Heart right ventricle (tissue), 16 donors: ENCODE results near the gene HSD11B2. TPM values are rescaled to one million over a fixed set of nuclear protein-coding genes. Genes with fewer than 3 reads are reported as not detected.
A peak's percentile ranks its signal among the peaks of the same experiment; 100 is the strongest.

Source experiments
- ATAC-seq, 8 donors: fragments of 200-7000 bp; cut with Tn5 transposase; one replicate each; pipeline ENCODE4 v1.9.1; 2020; ENCODE audit warnings: mild to moderate bottlenecking in 8 of 8, moderate library complexity in 8 of 8, moderate number of reproducible peaks in 1 of 8
- DNase-seq, 2 donors: peaks; one replicate each; pipeline ENCODE4 v3.0.0-alpha.2; 2020
- H3K27ac ChIP-seq, 10 donors: fragments of 200-600 bp; sonication (generic) in 2 of 10; one replicate each; pipeline versions ENCODE4 v1.5.0 to v1.8.0; 2020 to 2022; ENCODE audit warnings: mild to moderate bottlenecking in 3 of 10
- H3K27me3 ChIP-seq, 7 donors: fragments of 200-600 bp; one replicate each; pipeline ENCODE4 v1.8.0; 2021 to 2022; ENCODE audit warnings: mild to moderate bottlenecking in 2 of 7
- H3K36me3 ChIP-seq, 9 donors: fragments of 200-600 bp; sonication (generic) in 1 of 9; one replicate each; pipeline versions ENCODE4 v1.5.0 to v1.8.0; 2020 to 2022; ENCODE audit warnings: mild to moderate bottlenecking in 2 of 9
- H3K4me1 ChIP-seq, 9 donors: fragments of 200-600 bp; sonication (generic) in 1 of 9; one replicate each; pipeline versions ENCODE4 v1.5.0 to v1.8.0; 2020 to 2022; ENCODE audit warnings: mild to moderate bottlenecking in 4 of 9
- H3K4me3 ChIP-seq, 10 donors: fragments of 200-600 bp; sonication (generic) in 2 of 10; one replicate each; pipeline versions ENCODE4 v1.5.0 to v1.8.0; 2020 to 2022; ENCODE audit warnings: mild to moderate bottlenecking in 7 of 10, moderate library complexity in 2 of 10
- H3K9me3 ChIP-seq, 11 donors: fragments of 200-600 bp in 10 of 11; sonication (generic) in 2 of 11; one replicate each; pipeline versions ENCODE4 v1.5.0 to v1.8.0; 2013 to 2022; ENCODE audit warnings: mild to moderate bottlenecking in 2 of 11, control low read depth in 1 of 11, moderate library complexity in 1 of 11
- CTCF ChIP-seq, 9 donors: fragments of 200-600 bp; sonication (generic) in 2 of 9; IDR thresholded peaks; one replicate each; pipeline versions ENCODE4 v1.5.0 to v1.8.0; 2021 to 2022; ENCODE audit warnings: antibody characterized with exemption in 9 of 9, mild to moderate bottlenecking in 5 of 9, moderate library complexity in 1 of 9
- WGBS, 2 donors: extraction: QIAGEN DNeasy Blood & Tissue Kit; methylation state at CpG; one replicate each; pipeline ENCODE4 v1.1.7; 2013; ENCODE audit warnings: inconsistent platforms in 1 of 2; 5-methylcytosine and 5-hydroxymethylcytosine counted together
- intact Hi-C, 10 donors: fragments of 100-400 bp; cut with DNase I; formaldehyde crosslinking; loops; one replicate each; pipeline versions ENCODE4 v1.11.1 to v1.14.2; 2022
- polyA plus RNA-seq, 2 donors: library from polyadenylated mRNA; stranded (reverse); fragments of 200-250 nt; gene quantifications; one replicate each; pipeline ENCODE4 v1.2.3, GENCODE V29; 2013
- total RNA-seq, 10 donors: library from RNA; stranded (reverse); fragmentation: NEBNext Ultra II Directional in 3 of 10; extraction: Animal tissue kit (Norgen Biotek cat#: 25700) in 3 of 10; gene quantifications; one replicate each; pipeline versions ENCODE4 v1.2.1 to v1.2.4, GENCODE V29; 2021 to 2023
- donor health status: Arrhythmogenic right ventricular cardiomyopathy.
- donor health status: ischemic (EF 13 %, LVEDD 7.1; RV severe dilation, severe dysfunction).
- donor health status: healthy with polysubstance abuse.
- donor health status: DM: no; HTN: yes; CAD: no.
- donor health status: DM: no; HTN: no; CAD: no.
- donor health status: ischemic (EF 25% LVEDD 6.9; RV normal size, moderate dysfunction).
- donor health status: ischemic (EF 25% LVEDD 5.7; RV mildly dilated, moderate dysfunction).
- donor health status: healthy.
- donor health status: DM: yes; HTN: yes; CAD: no.
- donor health status: Ischemic cardiomyopathy.
- donor health status: ischemic (EF 35%, LVEDD 5.7; RV mildly dilated, moderate dysfunction).
- donor health status: nonischemic (EF 11% LVEDD 7.7; RV severe dilation, severe dysfunction).
- donor health status: DM: yes; HTN: yes; CAD: no.
- donor health status: PGD.
- donor health status: ischemic (EF 29% LVEDD 5.4; RV normal size, mild dysfunction).
- donor health status: nonischemic (EF 23%, LVEDD 6.1; RV moderate dilation, normal function).

Gene HSD11B2
- total and polyA plus RNA-seq, 12 donors: 0.16 to 1.4 (median 0.51) TPM; not detected in 1

GRCh38 chr16:67483150-67483549, 52.2 kb downstream of the HSD11B2 start, which contains the start of gene AGRP:
Gene AGRP, minus strand, starts transcription at chr16:67483547. Its CDS starts 149 bp downstream, at chr16:67483398.
- no peak for TF ChIP-seq CTCF (IDR thresholded peaks at IDR 0.05)
- no peaks in the 10 kb centered on the region for H3K27me3 ChIP-seq
- H3K36me3 ChIP-seq: peaks cover 0 to 26% (median 11%) of the 10 kb centered on the region in 9 donors
- ATAC-seq (no peak), DNase-seq (no peak)
- H3K9me3 ChIP-seq: no peaks in the 10 kb centered on the region
- peak within 1 kb of the TSS in 5 of 10 donors; percentile 70 to 99 (median 92) for H3K4me3 ChIP-seq
- intact Hi-C loops: loop anchor here in 1 of 10 donors (5.0 kb wide), 1 partner anchor 39 kb away; no protein-coding TSS in a partner anchor
- H3K4me1 ChIP-seq: peaks cover 4 to 65% (median 41%) of the 10 kb centered on the region in 9 donors
- 95% methylated on average over 6 of the region's 6 CpGs for WGBS, 2 donors
- peak within 1 kb of the TSS in 8 of 10 donors; percentile 71 to 96 (median 88) for H3K27ac ChIP-seq

- H3K36me3 ChIP-seq: peaks cover 0 to 23% (median 11%) of the 10 kb centered on the region in 9 donors
- H3K4me3 ChIP-seq: no peak overlapping the region
- WGBS, 2 donors: 86 to 89% methylated on average over 12 of the region's 12 CpGs
- peaks cover 4 to 65% (median 42%) of the 10 kb centered on the region in 9 donors for H3K4me1 ChIP-seq
- H3K27ac ChIP-seq: peak overlapping the region in 2 of 10 donors; percentile 92 to 96
- H3K9me3 ChIP-seq: no peaks in the 10 kb centered on the region
- H3K27me3 ChIP-seq: no peaks in the 10 kb centered on the region
- no peak for DNase-seq
- TF ChIP-seq CTCF (IDR thresholded peaks at IDR 0.05): no peak
- intact Hi-C loops: loop anchor here in 1 of 10 donors (5.0 kb wide), 1 partner anchor 38 kb away; no protein-coding TSS in a partner anchor
- no peak for ATAC-seq
Observed at GRCh38 chr16:67483731-67484525, 53.0 kb downstream of the HSD11B2 start.

GRCh38 chr16:67486805-67487204, 55.9 kb downstream of the HSD11B2 start:
- ATAC-seq (no peak), DNase-seq (no peak)
- no peak for TF ChIP-seq CTCF (IDR thresholded peaks at IDR 0.05)
- intact Hi-C loops: no loop called here
- Histone ChIP-seq H3K4me3 (no peak overlapping the region), H3K27me3 (no peaks in the 10 kb centered on the region), H3K9me3 (no peaks in the 10 kb centered on the region), H3K36me3 (peaks cover 0 to 23% (median 11%) of the 10 kb centered on the region in 9 donors), H3K4me1 (peaks cover 2 to 77% (median 33%) of the 10 kb centered on the region in 9 donors), H3K27ac (peak overlapping the region in 1 of 10 donors; percentile 46)
- 68 to 80% methylated on average over 3 of the region's 3 CpGs for WGBS, 2 donors

Other genes starting within 250 kb of the HSD11B2 start
- gene MATCAP1, start 247.2 kb upstream of the HSD11B2 start, total RNA-seq: 10 to 100 TPM in 9 of 10 donors, 1 to 10 TPM in 1; 8.0 to 15.2 (median 12.1) TPM
- gene MATCAP1, start 247.2 kb upstream of the HSD11B2 start, polyA plus RNA-seq: 10 to 100 TPM; 13.0 to 30.9 TPM
- gene EXOC3L1, start 241.0 kb upstream of the HSD11B2 start, total RNA-seq: 1 to 10 TPM; 1.8 to 4.8 (median 3.0) TPM
- 1 to 10 TPM; 7.7 to 8.8 TPM for gene EXOC3L1, start 241.0 kb upstream of the HSD11B2 start, polyA plus RNA-seq
- gene E2F4, start 239.0 kb upstream of the HSD11B2 start, total RNA-seq: 10 to 100 TPM; 21.9 to 45.6 (median 28.6) TPM
- gene E2F4, start 239.0 kb upstream of the HSD11B2 start, polyA plus RNA-seq: 10 to 100 TPM; 33.4 to 38.4 TPM
- gene ELMO3, start 232.0 kb upstream of the HSD11B2 start, total RNA-seq: 1 to 10 TPM in 1 of 10 donors, under 1 TPM in 9; 0.19 to 1.1 (median 0.42) TPM
- 1 to 10 TPM; 1.3 to 1.9 TPM for gene ELMO3, start 232.0 kb upstream of the HSD11B2 start, polyA plus RNA-seq
- gene TMEM208, start 204.0 kb upstream of the HSD11B2 start, total RNA-seq: 10 to 100 TPM in 6 of 10 donors, 1 to 10 TPM in 4; 7.6 to 22.1 (median 11.7) TPM
- gene TMEM208, start 204.0 kb upstream of the HSD11B2 start, polyA plus RNA-seq: 10 to 100 TPM; 74.7 to 92.0 TPM
- 10 to 100 TPM; 11.6 to 26.2 (median 19.1) TPM for gene FHOD1, start 183.6 kb upstream of the HSD11B2 start, total RNA-seq
- 10 to 100 TPM; 16.6 to 71.1 TPM for gene FHOD1, start 183.6 kb upstream of the HSD11B2 start, polyA plus RNA-seq
- gene SLC9A5, start 182.1 kb upstream of the HSD11B2 start, total RNA-seq: 1 to 10 TPM in 6 of 10 donors, under 1 TPM in 4; 0.71 to 2.4 (median 1.0) TPM
- gene SLC9A5, start 182.1 kb upstream of the HSD11B2 start, polyA plus RNA-seq: 1 to 10 TPM in 1 of 2 donors, under 1 TPM in 1; 0.26 to 1.5 TPM
- gene PLEKHG4, start 151.6 kb upstream of the HSD11B2 start, total RNA-seq: 1 to 10 TPM in 4 of 10 donors, under 1 TPM in 6; 0.25 to 2.5 (median 0.61) TPM
- gene PLEKHG4, start 151.6 kb upstream of the HSD11B2 start, polyA plus RNA-seq: 1 to 10 TPM; 1.3 to 2.9 TPM
- not detected for gene KCTD19, start 104.4 kb upstream of the HSD11B2 start, total RNA-seq
- under 1 TPM; 0.01 to 0.22 TPM for gene KCTD19, start 104.4 kb upstream of the HSD11B2 start, polyA plus RNA-seq
- under 1 TPM in 1 of 10 donors, not detected in 9; 0.26 TPM for gene LRRC36, start 104.3 kb upstream of the HSD11B2 start, total RNA-seq
- under 1 TPM; 0.42 to 0.88 TPM for gene LRRC36, start 104.3 kb upstream of the HSD11B2 start, polyA plus RNA-seq
- 10 to 100 TPM in 1 of 10 donors, 1 to 10 TPM in 9; 6.4 to 15.9 (median 9.0) TPM for gene TPPP3, start 37.6 kb upstream of the HSD11B2 start, total RNA-seq
- gene TPPP3, start 37.6 kb upstream of the HSD11B2 start, polyA plus RNA-seq: 10 to 100 TPM; 21.1 to 26.1 TPM
- gene ZDHHC1, start 14.6 kb upstream of the HSD11B2 start, total RNA-seq: 1 to 10 TPM; 3.2 to 6.3 (median 4.2) TPM
- 1 to 10 TPM; 3.6 to 4.4 TPM for gene ZDHHC1, start 14.6 kb upstream of the HSD11B2 start, polyA plus RNA-seq
- 10 to 100 TPM; 57.4 to 84.7 (median 67.5) TPM for gene ATP6V0D1, start 50.0 kb downstream of the HSD11B2 start, total RNA-seq
- gene ATP6V0D1, start 50.0 kb downstream of the HSD11B2 start, polyA plus RNA-seq: 10 to 100 TPM; 12.8 to 73.3 TPM
- gene AGRP, start 52.4 kb downstream of the HSD11B2 start, total RNA-seq: not detected
- under 1 TPM in 1 of 2 donors, not detected in 1; 0.10 TPM for gene AGRP, start 52.4 kb downstream of the HSD11B2 start, polyA plus RNA-seq
- 10 to 100 TPM; 45.9 to 86.1 (median 73.8) TPM for gene RIPOR1, start 97.7 kb downstream of the HSD11B2 start, total RNA-seq
- 10 to 100 TPM; 40.0 to 66.9 TPM for gene RIPOR1, start 97.7 kb downstream of the HSD11B2 start, polyA plus RNA-seq
- 10 to 100 TPM; 20.5 to 31.0 (median 24.8) TPM for gene CTCF, start 131.4 kb downstream of the HSD11B2 start, total RNA-seq
- gene CTCF, start 131.4 kb downstream of the HSD11B2 start, polyA plus RNA-seq: 10 to 100 TPM; 11.9 to 20.7 TPM
- 1 to 10 TPM in 3 of 10 donors, under 1 TPM in 6, not detected in 1; 0.27 to 2.7 (median 0.60) TPM for gene CARMIL2, start 214.0 kb downstream of the HSD11B2 start, total RNA-seq
- 1 to 10 TPM in 1 of 2 donors, under 1 TPM in 1; 0.16 to 1.2 TPM for gene CARMIL2, start 214.0 kb downstream of the HSD11B2 start, polyA plus RNA-seq
- gene ACD, start 229.1 kb downstream of the HSD11B2 start, total RNA-seq: 10 to 100 TPM in 1 of 10 donors, 1 to 10 TPM in 9; 6.9 to 11.3 (median 8.6) TPM
- 10 to 100 TPM in 1 of 2 donors, 1 to 10 TPM in 1; 7.7 to 15.0 TPM for gene ACD, start 229.1 kb downstream of the HSD11B2 start, polyA plus RNA-seq
- 1 to 10 TPM; 1.7 to 5.9 (median 2.2) TPM for gene PARD6A, start 229.8 kb downstream of the HSD11B2 start, total RNA-seq
- gene PARD6A, start 229.8 kb downstream of the HSD11B2 start, polyA plus RNA-seq: 1 to 10 TPM; 2.7 to 5.8 TPM
- gene ENKD1, start 235.6 kb downstream of the HSD11B2 start, total RNA-seq: 10 to 100 TPM in 1 of 10 donors, 1 to 10 TPM in 9; 3.6 to 12.7 (median 8.4) TPM
- gene ENKD1, start 235.6 kb downstream of the HSD11B2 start, polyA plus RNA-seq: 10 to 100 TPM; 24.5 to 30.9 TPM
- 1 to 10 TPM; 2.8 to 5.6 (median 4.3) TPM for gene C16orf86, start 235.7 kb downstream of the HSD11B2 start, total RNA-seq
- gene C16orf86, start 235.7 kb downstream of the HSD11B2 start, polyA plus RNA-seq: 1 to 10 TPM; 2.6 to 3.7 TPM